Neural cell (in vitro differentiated cells): ENCODE results near the gene IMPA2.

Experiments used
- CTCF ChIP-seq: fragments of 450-650 bp; IDR thresholded peaks from 2 replicates; pipeline ENCODE4 v1.5.1; 2014; ENCODE audit warnings: antibody characterized with exemption, mild to moderate bottlenecking, moderate library complexity; ENCODE audit not compliant: poor library complexity, severe bottlenecking
- MXI1 ChIP-seq: fragments of 450-650 bp; conservative IDR thresholded peaks from 2 replicates; pipeline ENCODE4 v1.6.1; 2014; ENCODE audit warnings: antibody characterized with exemption, mild to moderate bottlenecking; ENCODE audit not compliant: poor library complexity, severe bottlenecking
- POLR2AphosphoS5 ChIP-seq: IDR thresholded peaks from 2 replicates; pipeline ENCODE4 v1.6.1; 2012
- RAD21 ChIP-seq: fragments of 450-650 bp; conservative IDR thresholded peaks from 2 replicates; pipeline ENCODE4 v1.6.1; 2014; ENCODE audit warnings: antibody characterized with exemption, mild to moderate bottlenecking, moderate library complexity
- SMC3 ChIP-seq: fragments of 450-650 bp; conservative IDR thresholded peaks from 2 replicates; pipeline ENCODE4 v1.6.1; 2014; ENCODE audit warnings: antibody characterized with exemption, mild to moderate bottlenecking, moderate library complexity; ENCODE audit not compliant: poor library complexity

DNA sequence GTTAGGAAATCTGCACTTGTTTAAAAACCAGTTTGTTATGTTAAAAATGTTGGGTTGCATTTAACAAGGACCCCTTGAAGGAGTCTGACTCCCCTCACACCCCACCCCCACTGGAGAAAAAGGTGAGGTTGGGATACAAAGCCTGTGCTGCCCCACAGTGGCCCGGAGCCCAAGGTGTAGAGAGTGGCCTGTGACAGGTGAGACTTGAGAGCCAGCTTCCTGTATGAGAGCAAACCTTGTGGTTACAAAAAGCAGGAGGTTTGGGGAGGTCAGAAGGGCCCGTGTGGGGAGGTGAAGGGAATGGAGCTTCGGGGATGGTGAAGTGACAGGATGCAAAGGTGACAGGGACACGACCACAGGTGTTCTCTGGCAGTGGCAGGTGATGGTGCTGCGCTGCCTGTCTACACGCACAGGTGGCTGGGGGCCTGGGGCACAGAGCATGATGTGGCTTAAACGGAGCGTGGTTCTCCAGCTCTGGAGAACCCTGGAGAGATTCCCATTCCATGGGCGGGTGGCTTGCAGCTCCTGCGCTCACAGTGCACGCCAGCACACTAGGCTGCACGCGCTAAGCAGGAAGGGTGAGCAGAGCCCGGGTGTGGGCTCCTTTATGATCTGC lies 29.0 kb downstream of the IMPA2 start:
- TF ChIP-seq MXI1: no peak
- no peak for TF ChIP-seq POLR2AphosphoS5
- TF ChIP-seq CTCF: no peak
- no peak for TF ChIP-seq SMC3
- no peak for TF ChIP-seq RAD21
